Thyroid gland (tissue), 4 donors: ENCODE measurements around the gene CMKLR1.

ENCODE experiments used
- POLR2A ChIP-seq, 2 donors: fragments of 450-650 bp; IDR thresholded peaks; one replicate each; pipeline ENCODE4 v1.6.1; 2017; ENCODE audit warnings: antibody characterized with exemption in 2 of 2, mild to moderate bottlenecking in 2 of 2, moderate library complexity in 1 of 2
- TF ChIP-seq, protein P1 (sequence below), 6 experiments: fragments of 200-600 bp in 3 of 6; fragments of 450-650 bp in 3 of 6; sonication (generic) in 3 of 6; IDR thresholded peaks; one replicate each; pipeline ENCODE4 v1.5.1; 2016 to 2019; ENCODE audit warnings: antibody characterized with exemption in 6 of 6, mild to moderate bottlenecking in 2 of 6, inconsistent platforms in 1 of 6, moderate library complexity in 1 of 6

DNA sequence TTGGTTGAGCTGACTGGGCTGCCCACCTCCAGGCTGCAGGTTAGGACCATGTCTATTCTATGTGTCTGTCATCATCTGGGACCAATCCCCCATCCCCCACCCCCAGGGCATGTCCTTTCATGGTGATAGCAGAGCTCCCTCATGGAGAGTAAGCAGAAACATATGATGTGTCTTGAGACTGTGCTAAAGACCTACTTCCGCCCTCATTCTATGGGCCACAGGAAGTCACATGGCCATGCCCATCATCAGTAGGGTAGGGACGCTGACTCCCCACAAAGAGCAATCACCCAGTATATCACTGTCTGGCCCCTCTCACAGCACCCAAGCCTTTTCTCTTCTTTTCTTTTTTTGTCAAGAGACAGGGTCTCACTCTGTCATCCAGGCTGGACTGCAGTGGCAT is 99.7 kb downstream of the CMKLR1 start:
- TF ChIP-seq, protein P1, sequence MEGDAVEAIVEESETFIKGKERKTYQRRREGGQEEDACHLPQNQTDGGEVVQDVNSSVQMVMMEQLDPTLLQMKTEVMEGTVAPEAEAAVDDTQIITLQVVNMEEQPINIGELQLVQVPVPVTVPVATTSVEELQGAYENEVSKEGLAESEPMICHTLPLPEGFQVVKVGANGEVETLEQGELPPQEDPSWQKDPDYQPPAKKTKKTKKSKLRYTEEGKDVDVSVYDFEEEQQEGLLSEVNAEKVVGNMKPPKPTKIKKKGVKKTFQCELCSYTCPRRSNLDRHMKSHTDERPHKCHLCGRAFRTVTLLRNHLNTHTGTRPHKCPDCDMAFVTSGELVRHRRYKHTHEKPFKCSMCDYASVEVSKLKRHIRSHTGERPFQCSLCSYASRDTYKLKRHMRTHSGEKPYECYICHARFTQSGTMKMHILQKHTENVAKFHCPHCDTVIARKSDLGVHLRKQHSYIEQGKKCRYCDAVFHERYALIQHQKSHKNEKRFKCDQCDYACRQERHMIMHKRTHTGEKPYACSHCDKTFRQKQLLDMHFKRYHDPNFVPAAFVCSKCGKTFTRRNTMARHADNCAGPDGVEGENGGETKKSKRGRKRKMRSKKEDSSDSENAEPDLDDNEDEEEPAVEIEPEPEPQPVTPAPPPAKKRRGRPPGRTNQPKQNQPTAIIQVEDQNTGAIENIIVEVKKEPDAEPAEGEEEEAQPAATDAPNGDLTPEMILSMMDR (IDR thresholded peaks at IDR 0.05) = no peak
- no peak for TF ChIP-seq POLR2A (IDR thresholded peaks at IDR 0.05)
